Neuronal stem cell (in vitro differentiated cells): ENCODE measurements around the gene PRR3.
A peak's percentile ranks its signal among the peaks of the same experiment; 100 is the strongest.
"Not testable (repeated sequence)": the region's sequence is repeated elsewhere in the genome, so short reads cannot be mapped to it uniquely, and the experiment has no call there.

Experiments used
- DNase-seq: peaks from one replicate; pipeline ENCODE4 v3.0.0-alpha.2; 2013; ENCODE audit warnings: low spot score
- H2AFZ ChIP-seq: one replicate; pipeline ENCODE4 v1.6.1; 2013; ENCODE audit warnings: mild to moderate bottlenecking, low read length, inconsistent platforms
- H2AK5ac ChIP-seq: 2 replicates; pipeline ENCODE4 v1.6.1; 2013; ENCODE audit warnings: low read depth, mild to moderate bottlenecking, inconsistent platforms, low read length, moderate library complexity, mixed read lengths
- H2BK120ac ChIP-seq: 2 replicates; pipeline ENCODE4 v1.6.1; 2013; ENCODE audit warnings: low read depth, mild to moderate bottlenecking, inconsistent platforms, low read length, moderate library complexity, mixed read lengths
- H2BK12ac ChIP-seq: one replicate; pipeline ENCODE4 v1.6.1; 2013; ENCODE audit warnings: low read length, inconsistent platforms
- H2BK15ac ChIP-seq: 2 replicates; pipeline ENCODE4 v1.6.1; 2013; ENCODE audit warnings: mild to moderate bottlenecking, low read length, inconsistent platforms, mixed read lengths
- H2BK5ac ChIP-seq: one replicate; pipeline ENCODE4 v1.6.1; 2013; ENCODE audit warnings: inconsistent platforms, mild to moderate bottlenecking, low read length, moderate library complexity
- H3K14ac ChIP-seq: one replicate; pipeline ENCODE4 v1.6.1; 2013; ENCODE audit warnings: low read length, inconsistent platforms
- H3K18ac ChIP-seq: 2 replicates; pipeline ENCODE4 v1.6.1; 2013; ENCODE audit warnings: low read length, inconsistent platforms
- H3K23ac ChIP-seq: 2 replicates; pipeline ENCODE4 v1.6.1; 2013; ENCODE audit warnings: low read depth, mild to moderate bottlenecking, mixed read lengths, low read length, inconsistent platforms; ENCODE audit not compliant: poor library complexity
- H3K27ac ChIP-seq: replicated peaks from 3 replicates; pipeline ENCODE4 v1.5.1; 2013; ENCODE audit warnings: low read length, inconsistent platforms
- H3K27me3 ChIP-seq, 3 experiments: 2 replicates each; pipeline ENCODE4 v1.6.1; 2013; ENCODE audit warnings: low read length in 3 of 3, mild to moderate bottlenecking in 2 of 3, inconsistent platforms in 1 of 3, low read depth in 1 of 3, mixed read lengths in 1 of 3, moderate library complexity in 1 of 3; ENCODE audit not compliant: control insufficient read depth in 3 of 3, insufficient read depth in 3 of 3
- H3K36me3 ChIP-seq, 2 donors: replicated peaks in 1 of 2; 2 replicates each; pipeline ENCODE4 v1.6.1; 2013; ENCODE audit warnings: low read length in 2 of 2; ENCODE audit not compliant: control insufficient read depth in 2 of 2, insufficient read depth in 2 of 2
- H3K4ac ChIP-seq: 2 replicates; pipeline ENCODE4 v1.6.1; 2013; ENCODE audit warnings: inconsistent platforms, mild to moderate bottlenecking, low read length, moderate library complexity
- H3K4me1 ChIP-seq, 2 donors: 1 replicate in 1 of 2; 2 replicates in 1 of 2; pipeline ENCODE4 v1.6.1; 2013; ENCODE audit warnings: low read length in 2 of 2, low read depth in 1 of 2; ENCODE audit not compliant: control insufficient read depth in 2 of 2, insufficient read depth in 1 of 2
- H3K4me2 ChIP-seq: one replicate; pipeline ENCODE4 v1.6.1; 2013; ENCODE audit warnings: mild to moderate bottlenecking, low read length, inconsistent platforms; ENCODE audit not compliant: insufficient read depth, poor library complexity, severe bottlenecking
- H3K4me3 ChIP-seq, 2 donors: 2 replicates each; pipeline ENCODE4 v1.5.1; 2013; ENCODE audit warnings: low read length in 2 of 2, mild to moderate bottlenecking in 2 of 2, inconsistent platforms in 1 of 2, moderate library complexity in 1 of 2
- H3K79me1 ChIP-seq: one replicate; pipeline ENCODE4 v1.6.1; 2013; ENCODE audit warnings: low read depth, mild to moderate bottlenecking, inconsistent platforms, low read length, moderate library complexity
- H3K9ac ChIP-seq: one replicate; pipeline ENCODE4 v1.6.1; 2013; ENCODE audit warnings: mild to moderate bottlenecking, low read depth, low read length, inconsistent platforms; ENCODE audit not compliant: poor library complexity
- H3K9me3 ChIP-seq, 2 donors: replicated peaks in 1 of 2; 2 replicates each; pipeline versions ENCODE3 to v1.6.1; 2013; ENCODE audit warnings: low read length in 2 of 2, mild to moderate bottlenecking in 2 of 2, inconsistent platforms in 1 of 2, low read depth in 1 of 2, mixed read lengths in 1 of 2, moderate library complexity in 1 of 2; ENCODE audit not compliant: control insufficient read depth in 2 of 2, insufficient read depth in 1 of 2
- H4K8ac ChIP-seq: one replicate; pipeline ENCODE4 v1.6.1; 2013; ENCODE audit warnings: low read depth, mild to moderate bottlenecking, inconsistent platforms, low read length, moderate library complexity
- H4K91ac ChIP-seq: one replicate; pipeline ENCODE4 v1.6.1; 2013; ENCODE audit warnings: low read length, low read depth, mild to moderate bottlenecking, inconsistent platforms; ENCODE audit not compliant: poor library complexity
- WGBS, 2 donors: extraction: QIAGEN DNeasy Blood & Tissue Kit; methylation state at CpG; one replicate each; pipeline ENCODE4 v1.1.7; 2013; ENCODE audit warnings: missing lambda C conversion rate in 2 of 2, mixed read lengths in 1 of 2; ENCODE audit not compliant: insufficient read length in 2 of 2, insufficient replicate concordance in 1 of 2; ENCODE audit errors: extremely low coverage in 2 of 2; 5-methylcytosine and 5-hydroxymethylcytosine counted together

PRR3 gene

DNA sequence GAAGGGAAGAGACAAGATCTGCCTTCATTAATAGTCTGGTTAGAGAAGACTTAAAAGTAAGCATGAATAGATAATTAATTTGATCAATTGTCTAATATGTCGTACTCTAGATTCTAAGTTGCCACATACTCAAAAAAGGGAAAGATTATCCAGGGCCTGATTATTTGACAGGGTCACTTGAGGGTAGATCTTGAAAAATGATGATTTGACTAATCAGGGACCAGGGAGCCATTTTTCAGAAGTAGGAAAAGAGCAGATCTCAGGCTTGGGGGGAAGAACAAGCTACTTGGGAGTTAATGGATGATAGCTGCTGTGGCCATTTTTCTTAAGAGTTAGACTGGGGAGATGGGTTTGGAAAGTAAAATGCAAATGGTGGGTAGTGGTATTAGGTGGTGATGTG lies 35.2 kb downstream of the PRR3 start:
- no peak overlapping the region for H2BK120ac ChIP-seq
- no peak overlapping the region for H2BK5ac ChIP-seq
- no peak overlapping the region for H3K4me3 ChIP-seq
- H3K4me2 ChIP-seq: no peak overlapping the region
- H2AFZ ChIP-seq: no peak overlapping the region
- no peak overlapping the region for H2BK15ac ChIP-seq
- no peaks in the 10 kb centered on the region for H3K27me3 ChIP-seq
- H3K4me1 ChIP-seq: no peaks in the 10 kb centered on the region
- no peak overlapping the region for H2BK12ac ChIP-seq
- no peak overlapping the region for H3K4ac ChIP-seq
- no peak overlapping the region for H4K91ac ChIP-seq
- peaks cover 31 to 84% of the 10 kb centered on the region in 2 donors for H3K36me3 ChIP-seq
- no peak for DNase-seq
- no peaks in the 10 kb centered on the region for H3K9me3 ChIP-seq
- no peak overlapping the region for H3K27ac ChIP-seq
- H3K18ac ChIP-seq: no peak overlapping the region
- H2AK5ac ChIP-seq: no peak overlapping the region
- no CpG with 5 or more reads among the region's 1 CpG for WGBS, 2 donors
- no peak overlapping the region for H3K14ac ChIP-seq
- no peaks in the 10 kb centered on the region for H3K79me1 ChIP-seq
- H3K23ac ChIP-seq: no peak overlapping the region
- H3K9ac ChIP-seq: no peak overlapping the region
- H4K8ac ChIP-seq: no peak overlapping the region

- H3K4me1 ChIP-seq, H2BK120ac ChIP-seq, H2BK15ac ChIP-seq, H2BK5ac ChIP-seq, H2AFZ ChIP-seq, H3K9me3 ChIP-seq, H3K79me1 ChIP-seq, H3K4ac ChIP-seq, H3K18ac ChIP-seq, H3K14ac ChIP-seq, H3K4me3 ChIP-seq, H3K9ac ChIP-seq, H3K4me2 ChIP-seq, H4K91ac ChIP-seq, H3K27me3 ChIP-seq, H2BK12ac ChIP-seq, H3K27ac ChIP-seq, H4K8ac ChIP-seq, H2AK5ac ChIP-seq, H3K23ac ChIP-seq: not testable (repeated sequence)
- DNase-seq: peak; percentile 67
- peaks cover 29 to 63% of the 10 kb centered on the region in 2 donors for H3K36me3 ChIP-seq
- WGBS, 2 donors: no CpG with 5 or more reads among the region's 15 CpGs
Observed at GRCh38 chr6:30597315-30598144, 40.4 kb downstream of the PRR3 start.

DNA sequence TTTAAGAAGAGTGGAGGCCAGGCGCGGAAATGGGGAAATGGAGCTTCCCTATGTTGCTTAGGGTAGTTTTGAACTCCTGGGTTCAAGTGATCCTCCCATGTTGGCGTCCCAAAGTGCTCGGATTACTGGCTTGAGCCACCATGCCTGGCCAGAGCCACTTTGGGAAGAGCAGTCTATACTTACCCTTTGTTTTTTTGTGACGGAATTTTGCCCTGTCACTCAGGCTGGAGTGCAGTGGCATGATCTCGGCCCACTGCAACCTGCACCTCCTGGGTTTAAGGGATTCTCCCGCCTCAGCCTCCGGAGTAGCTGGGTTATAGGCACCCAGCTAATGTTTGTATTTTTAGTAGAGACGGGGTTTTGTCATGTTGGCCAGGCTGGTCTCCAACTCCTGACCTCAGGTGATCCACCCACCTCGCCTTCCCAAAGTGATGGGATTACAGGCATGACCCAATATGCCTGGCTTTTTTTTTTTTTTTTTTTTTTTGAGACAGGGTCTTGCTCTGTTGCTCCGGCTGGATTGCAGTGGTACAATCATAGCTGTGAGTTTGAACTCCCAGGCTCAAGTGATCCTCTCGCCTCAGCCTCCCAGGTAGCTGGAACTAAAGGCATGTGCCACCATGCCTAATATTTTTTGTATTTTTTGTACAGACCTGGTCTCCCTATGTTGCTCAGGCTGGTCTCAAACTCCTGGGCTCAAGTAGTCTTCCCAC lies 42.0 kb downstream of the PRR3 start:
- Histone ChIP-seq H2BK15ac (no peak overlapping the region), H3K9me3 (no peaks in the 10 kb centered on the region), H3K23ac (no peak overlapping the region), H3K14ac (no peak overlapping the region), H2AFZ (no peak overlapping the region), H3K4me1 (no peaks in the 10 kb centered on the region), H3K4ac (no peak overlapping the region), H4K8ac (no peak overlapping the region), H2BK5ac (no peak overlapping the region), H3K9ac (no peak overlapping the region), H3K4me2 (no peak overlapping the region), H3K36me3 (peaks cover 41 to 64% of the 10 kb centered on the region in 2 donors), H3K27ac (no peak overlapping the region), H3K18ac (no peak overlapping the region), H3K79me1 (no peaks in the 10 kb centered on the region), H2AK5ac (no peak overlapping the region), H4K91ac (no peak overlapping the region), H2BK120ac (no peak overlapping the region), H2BK12ac (no peak overlapping the region), H3K4me3 (no peak overlapping the region), H3K27me3 (no peaks in the 10 kb centered on the region)
- no peak for DNase-seq
- no CpG with 5 or more reads among the region's 12 CpGs for WGBS, 2 donors

DNA sequence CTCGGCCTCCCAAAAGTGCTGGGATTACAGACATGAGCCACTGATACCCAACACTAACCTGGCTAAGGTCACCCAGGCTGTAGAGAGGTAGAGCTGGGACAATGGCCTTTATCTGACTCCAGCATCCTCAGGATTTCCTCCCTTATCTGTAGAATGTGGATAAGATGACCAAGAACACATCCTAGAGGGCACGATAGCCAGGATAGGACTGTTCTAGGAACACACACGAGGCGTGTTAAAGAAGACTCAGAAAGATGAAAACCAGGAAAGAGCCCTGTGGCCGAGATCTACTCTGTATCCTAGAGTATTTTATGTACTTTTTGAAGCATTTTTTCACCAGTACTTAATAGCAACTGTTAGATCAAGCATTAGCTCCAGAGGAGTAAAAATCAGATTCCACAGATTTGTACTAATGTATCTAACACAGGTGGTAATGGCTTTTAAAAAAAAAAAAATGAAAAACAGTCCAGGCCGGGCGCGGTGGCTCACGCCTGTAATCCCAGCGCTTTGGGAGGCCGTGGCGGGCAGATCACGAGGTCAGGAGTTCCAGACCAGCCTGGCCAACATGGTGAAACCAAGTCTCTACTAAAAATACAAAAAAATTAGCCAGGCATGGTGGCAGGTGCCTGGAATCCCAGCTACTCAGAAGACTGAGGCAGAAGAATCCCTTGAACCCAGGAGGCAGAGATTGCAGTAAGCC lies 42.7 kb downstream of the PRR3 start:
- H3K4ac ChIP-seq: no peak overlapping the region
- H2BK15ac ChIP-seq: no peak overlapping the region
- H3K27ac ChIP-seq: no peak overlapping the region
- H2BK12ac ChIP-seq: no peak overlapping the region
- no peaks in the 10 kb centered on the region for H3K79me1 ChIP-seq
- H4K91ac ChIP-seq: no peak overlapping the region
- H3K4me2 ChIP-seq: no peak overlapping the region
- H3K4me3 ChIP-seq: no peak overlapping the region
- WGBS, 2 donors: no CpG with 5 or more reads among the region's 13 CpGs
- H3K27me3 ChIP-seq: no peaks in the 10 kb centered on the region
- H3K4me1 ChIP-seq: no peaks in the 10 kb centered on the region
- H2AK5ac ChIP-seq: no peak overlapping the region
- no peak overlapping the region for H2BK120ac ChIP-seq
- no peak overlapping the region for H3K18ac ChIP-seq
- H3K9ac ChIP-seq: no peak overlapping the region
- no peaks in the 10 kb centered on the region for H3K9me3 ChIP-seq
- H3K36me3 ChIP-seq: peaks cover 47 to 64% of the 10 kb centered on the region in 2 donors
- no peak overlapping the region for H4K8ac ChIP-seq
- no peak for DNase-seq
- no peak overlapping the region for H3K14ac ChIP-seq
- no peak overlapping the region for H3K23ac ChIP-seq
- H2AFZ ChIP-seq: no peak overlapping the region
- H2BK5ac ChIP-seq: no peak overlapping the region
